HL-60 (cell line): ENCODE measurements around the gene HIPK4.

ENCODE experiments used
- CTCF ChIP-seq: IDR thresholded peaks from one replicate; pipeline ENCODE4 v1.5.1; 2011; ENCODE audit warnings: low read length, control low read depth, inconsistent platforms; ENCODE audit not compliant: insufficient read depth
- REST ChIP-seq: IDR thresholded peaks from 2 replicates; pipeline ENCODE4 v1.6.1; 2012; ENCODE audit warnings: low read depth; ENCODE audit not compliant: insufficient replicate concordance

- TF ChIP-seq CTCF = no peak
- no peak for TF ChIP-seq REST
Measured at GRCh38 chr19:40374084-40374483, 15.9 kb downstream of the HIPK4 start.
